Vagina (tissue), 2 donors: ENCODE results near the gene PIGA. TPM values are rescaled to one million over a fixed set of nuclear protein-coding genes. Genes with fewer than 3 reads are reported as not detected.
"Not testable (repeated sequence)": the region's sequence is repeated elsewhere in the genome, so short reads cannot be mapped to it uniquely, and the experiment has no call there.

Experiments used
- DNase-seq, 2 donors: peaks; one replicate each; pipeline ENCODE4 v3.0.0-alpha.2; 2017; ENCODE audit errors: extremely low spot score in 2 of 2
- H3K27ac ChIP-seq: fragments of 200-600 bp; sonication (generic); one replicate; pipeline ENCODE4 v1.5.1; 2019
- H3K27me3 ChIP-seq: fragments of 200-600 bp; sonication (generic); one replicate; pipeline ENCODE4 v1.5.1; 2019
- H3K36me3 ChIP-seq, 2 donors: fragments of 200-600 bp; sonication (generic); one replicate each; pipeline ENCODE4 v1.5.1; 2017 to 2019
- H3K4me1 ChIP-seq: fragments of 200-600 bp; sonication (generic); one replicate; pipeline ENCODE4 v1.5.1; 2019
- H3K4me3 ChIP-seq, 2 donors: fragments of 200-600 bp; sonication (generic); 1 replicate in 1 of 2; 2 replicates in 1 of 2; pipeline ENCODE4 v1.5.1; 2016 to 2019
- H3K9me3 ChIP-seq: fragments of 200-600 bp; sonication (generic); one replicate; pipeline ENCODE4 v1.5.1; 2019
- POLR2A ChIP-seq, 2 donors: fragments of 450-650 bp; IDR thresholded peaks; one replicate each; pipeline ENCODE4 v1.6.1; 2017; ENCODE audit warnings: antibody characterized with exemption in 2 of 2, mild to moderate bottlenecking in 2 of 2, moderate library complexity in 2 of 2
- POLR2AphosphoS5 ChIP-seq, 2 donors: sonication (generic); formaldehyde crosslinking; IDR thresholded peaks; one replicate each; pipeline ENCODE4 v1.9.0; 2017; ENCODE audit warnings: antibody characterized with exemption in 2 of 2, mild to moderate bottlenecking in 2 of 2, low read depth in 1 of 2; ENCODE audit not compliant: insufficient read depth in 1 of 2
- intact Hi-C: fragments of 100-400 bp; cut with DNase I; formaldehyde crosslinking; loops from one replicate; pipeline ENCODE4 v1.15.1; 2023
- total RNA-seq: library from RNA; depleted of rRNA; stranded (reverse); fragments of >200 nt; gene quantifications from one replicate; pipeline ENCODE4 v1.2.3, GENCODE V29; 2016
- TF ChIP-seq, protein P1 (sequence below), 3 experiments: fragments of 450-650 bp in 2 of 3; fragments of 200-600 bp in 1 of 3; sonication (generic) in 1 of 3; IDR thresholded peaks; one replicate each; pipeline ENCODE4 v1.5.1; 2017 to 2019; ENCODE audit warnings: antibody characterized with exemption in 3 of 3, mild to moderate bottlenecking in 2 of 3, moderate library complexity in 2 of 3

The PIGA gene
- total RNA-seq, 1 donor from 2014 or later = 8.8 TPM

DNA sequence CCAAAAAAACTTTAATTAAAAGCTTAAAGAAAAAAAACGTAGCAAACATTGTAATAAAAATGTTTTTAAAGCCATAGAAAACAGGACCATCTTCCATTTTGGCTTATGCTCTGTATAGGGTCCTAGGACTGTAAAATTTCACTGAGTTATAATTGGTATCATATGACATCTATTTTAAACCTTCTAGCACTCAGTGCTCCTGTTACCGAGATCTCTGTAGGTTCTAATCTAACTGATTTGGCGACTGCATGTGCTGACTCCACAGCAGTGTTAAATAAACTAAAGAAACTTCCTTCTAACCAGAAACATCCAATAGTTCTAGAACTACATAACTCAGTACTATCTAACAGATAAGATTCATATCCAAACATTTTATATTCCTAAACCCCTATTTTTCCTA lies 19.8 kb downstream of the PIGA start, which contains the start of gene ASB11:
ASB11 (minus strand) TSS at position 132 of the 400 bp plus-strand sequence; CDS start at position 97, 35 bp downstream.
- intact Hi-C loops = no loop called here

DNA sequence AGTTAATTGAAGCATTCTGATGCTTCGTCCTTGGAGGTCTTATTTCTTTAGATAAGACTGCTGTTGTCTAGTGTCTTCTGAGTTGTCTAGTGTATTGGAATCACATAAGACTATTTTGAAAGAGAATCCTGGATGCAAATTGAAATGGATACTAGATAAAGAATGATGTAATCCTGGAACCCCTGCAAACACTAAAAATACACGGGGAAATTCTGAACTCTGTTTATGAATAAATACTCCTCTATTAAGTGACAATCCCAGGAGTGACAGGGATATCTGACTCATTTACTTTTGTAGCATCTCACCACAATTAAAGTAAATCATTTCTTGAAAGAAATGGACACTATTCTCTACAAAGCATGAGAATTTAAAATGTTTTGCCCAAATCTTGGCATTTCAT lies 20.9 kb downstream of the PIGA start:
- no peak for DNase-seq
- Histone ChIP-seq H3K4me1 (no peaks in the 10 kb centered on the region), H3K27ac (no peak overlapping the region), H3K4me3 (no peak overlapping the region), H3K27me3 (no peaks in the 10 kb centered on the region), H3K36me3 (no peaks in the 10 kb centered on the region), H3K9me3 (no peaks in the 10 kb centered on the region)
- TF ChIP-seq POLR2AphosphoS5 (IDR thresholded peaks at IDR 0.05; ENCODE audit: insufficient read depth in 1 of 2, low read depth in 1 of 2) = no peak
- TF ChIP-seq, protein P1, sequence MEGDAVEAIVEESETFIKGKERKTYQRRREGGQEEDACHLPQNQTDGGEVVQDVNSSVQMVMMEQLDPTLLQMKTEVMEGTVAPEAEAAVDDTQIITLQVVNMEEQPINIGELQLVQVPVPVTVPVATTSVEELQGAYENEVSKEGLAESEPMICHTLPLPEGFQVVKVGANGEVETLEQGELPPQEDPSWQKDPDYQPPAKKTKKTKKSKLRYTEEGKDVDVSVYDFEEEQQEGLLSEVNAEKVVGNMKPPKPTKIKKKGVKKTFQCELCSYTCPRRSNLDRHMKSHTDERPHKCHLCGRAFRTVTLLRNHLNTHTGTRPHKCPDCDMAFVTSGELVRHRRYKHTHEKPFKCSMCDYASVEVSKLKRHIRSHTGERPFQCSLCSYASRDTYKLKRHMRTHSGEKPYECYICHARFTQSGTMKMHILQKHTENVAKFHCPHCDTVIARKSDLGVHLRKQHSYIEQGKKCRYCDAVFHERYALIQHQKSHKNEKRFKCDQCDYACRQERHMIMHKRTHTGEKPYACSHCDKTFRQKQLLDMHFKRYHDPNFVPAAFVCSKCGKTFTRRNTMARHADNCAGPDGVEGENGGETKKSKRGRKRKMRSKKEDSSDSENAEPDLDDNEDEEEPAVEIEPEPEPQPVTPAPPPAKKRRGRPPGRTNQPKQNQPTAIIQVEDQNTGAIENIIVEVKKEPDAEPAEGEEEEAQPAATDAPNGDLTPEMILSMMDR (IDR thresholded peaks at IDR 0.05) = no peak
- intact Hi-C loops = no loop called here

More for the DNA sequence above, 19.8 kb downstream of the PIGA start, which contains the start of gene ASB11:
- Histone ChIP-seq H3K4me1 (no peaks in the 10 kb centered on the region), H3K9me3 (no peaks in the 10 kb centered on the region), H3K27me3 (no peaks in the 10 kb centered on the region), H3K4me3 (no peak within 1 kb of the TSS), H3K27ac (no peak within 1 kb of the TSS), H3K36me3 (no peaks in the 10 kb centered on the region)
- TF ChIP-seq POLR2AphosphoS5 (IDR thresholded peaks at IDR 0.05; ENCODE audit: insufficient read depth in 1 of 2, low read depth in 1 of 2) = no peak
- TF ChIP-seq, protein P1 (IDR thresholded peaks at IDR 0.05) = no peak
- TF ChIP-seq POLR2A (IDR thresholded peaks at IDR 0.05) = no peak
- no peak for DNase-seq

DNA sequence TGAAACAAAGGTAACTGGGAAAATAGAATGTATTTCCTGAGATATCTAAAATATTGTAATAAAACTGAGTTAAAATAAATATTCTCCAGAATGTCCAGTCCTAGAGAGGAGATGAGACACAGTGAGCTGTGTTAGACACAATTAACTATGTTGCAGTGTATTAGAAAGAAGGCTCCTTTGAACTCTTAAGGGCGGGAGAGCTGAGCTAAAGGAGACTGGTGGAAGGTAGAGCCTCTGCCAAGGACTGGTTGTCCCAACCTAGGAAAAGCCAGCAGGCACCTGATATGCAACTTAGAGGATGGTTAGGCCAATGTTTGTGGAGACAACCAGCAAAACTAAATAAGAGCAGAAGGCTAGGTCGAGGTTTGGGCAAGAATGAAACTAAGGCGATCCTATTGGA lies 24.2 kb downstream of the PIGA start:
- intact Hi-C loops = no loop called here
- Histone ChIP-seq H3K27ac (no peak overlapping the region), H3K27me3 (no peaks in the 10 kb centered on the region), H3K9me3 (no peaks in the 10 kb centered on the region), H3K4me1 (no peaks in the 10 kb centered on the region), H3K36me3 (no peaks in the 10 kb centered on the region), H3K4me3 (no peak overlapping the region)
- no peak for DNase-seq
- no peak for TF ChIP-seq POLR2AphosphoS5 (IDR thresholded peaks at IDR 0.05; ENCODE audit: insufficient read depth in 1 of 2, low read depth in 1 of 2)
- TF ChIP-seq, protein P1 (IDR thresholded peaks at IDR 0.05) = no peak
- TF ChIP-seq POLR2A (IDR thresholded peaks at IDR 0.05) = no peak

DNA sequence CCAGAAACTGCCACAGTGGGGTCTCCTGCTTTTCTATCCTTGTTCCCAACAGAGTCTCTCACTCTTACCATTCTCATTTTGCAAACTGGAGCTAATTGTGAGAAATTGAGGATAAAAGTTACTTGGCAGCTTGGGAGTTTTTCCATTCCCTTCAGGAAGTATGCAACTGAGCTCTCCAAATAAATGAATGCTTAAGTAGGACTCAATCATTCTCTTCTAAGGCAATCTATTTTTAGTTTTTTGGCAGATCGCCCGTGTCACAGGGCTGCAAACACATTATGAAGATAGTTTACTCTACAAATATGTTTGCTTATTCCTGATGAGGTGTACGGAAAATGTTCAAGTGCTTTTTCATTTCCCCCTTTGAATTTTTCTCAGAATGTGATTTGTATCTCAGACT lies 25.2 kb downstream of the PIGA start:
- H3K4me3 ChIP-seq = no peak overlapping the region
- DNase-seq = no peak
- no peaks in the 10 kb centered on the region for H3K36me3 ChIP-seq
- no peaks in the 10 kb centered on the region for H3K4me1 ChIP-seq
- intact Hi-C loops = no loop called here
- no peak overlapping the region for H3K27ac ChIP-seq
- H3K27me3 ChIP-seq = no peaks in the 10 kb centered on the region
- TF ChIP-seq POLR2A (IDR thresholded peaks at IDR 0.05) (no peak), POLR2AphosphoS5 (IDR thresholded peaks at IDR 0.05; ENCODE audit: insufficient read depth in 1 of 2, low read depth in 1 of 2) (no peak)
- TF ChIP-seq, protein P1 (IDR thresholded peaks at IDR 0.05) = no peak
- H3K9me3 ChIP-seq = no peaks in the 10 kb centered on the region

DNA sequence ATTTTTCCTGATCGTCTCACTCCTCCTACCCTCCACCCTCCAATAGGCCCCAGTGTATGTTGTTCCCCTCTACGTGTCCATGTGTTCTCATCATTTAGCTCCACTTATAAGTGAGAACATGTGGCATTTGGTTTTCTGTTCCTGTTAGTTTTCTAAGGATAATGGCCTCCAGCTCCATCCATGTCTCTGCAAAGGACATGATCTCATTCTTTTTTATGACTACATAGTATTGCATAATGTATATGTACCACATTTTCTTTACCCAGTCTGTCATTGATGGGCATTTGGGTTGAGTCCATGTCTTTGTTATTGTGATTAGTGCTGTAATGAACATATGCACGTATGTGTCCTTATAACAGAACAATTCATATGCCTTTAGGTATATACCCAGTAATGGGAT lies 29.4 kb downstream of the PIGA start:
- H3K4me3 ChIP-seq, intact Hi-C loops, H3K27ac ChIP-seq, DNase-seq, H3K36me3 ChIP-seq, H3K9me3 ChIP-seq, H3K4me1 ChIP-seq, H3K27me3 ChIP-seq: not testable (repeated sequence)

DNA sequence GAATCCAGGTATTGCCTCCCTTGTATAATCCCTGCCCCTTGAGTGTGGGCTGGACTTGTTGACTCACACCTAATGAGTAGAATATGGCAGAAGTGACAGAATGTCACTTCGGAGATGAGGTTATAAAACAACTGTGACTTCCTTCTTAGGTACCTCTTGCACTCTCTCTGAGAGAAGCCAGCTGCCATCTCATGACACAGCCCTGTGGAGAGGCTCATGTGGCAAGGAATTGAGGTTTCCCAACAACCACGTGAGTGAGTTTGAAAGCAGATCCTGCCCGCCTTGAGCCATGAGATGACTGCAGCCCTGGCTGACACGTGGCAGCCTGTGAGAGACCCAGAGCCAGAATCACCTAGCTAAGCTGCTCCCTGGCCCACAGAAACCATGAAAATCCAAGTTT lies 33.4 kb downstream of the PIGA start:
- intact Hi-C loops = no loop called here
- Histone ChIP-seq H3K4me3 (no peak overlapping the region), H3K4me1 (no peaks in the 10 kb centered on the region), H3K27me3 (no peaks in the 10 kb centered on the region), H3K36me3 (no peaks in the 10 kb centered on the region), H3K9me3 (no peaks in the 10 kb centered on the region), H3K27ac (no peak overlapping the region)
- TF ChIP-seq POLR2A (IDR thresholded peaks at IDR 0.05) (no peak), POLR2AphosphoS5 (IDR thresholded peaks at IDR 0.05; ENCODE audit: insufficient read depth in 1 of 2, low read depth in 1 of 2) (no peak)
- TF ChIP-seq, protein P1 (IDR thresholded peaks at IDR 0.05) = no peak
- no peak for DNase-seq
